ENCODE data around the gene CDH13. TPM values are rescaled to one million over a fixed set of nuclear protein-coding genes. Genes with fewer than 3 reads are reported as not detected.

Gene CDH13
- total RNA-seq, 2 donors from 2014 or later, result 2.4 to 6.3 TPM

DNA sequence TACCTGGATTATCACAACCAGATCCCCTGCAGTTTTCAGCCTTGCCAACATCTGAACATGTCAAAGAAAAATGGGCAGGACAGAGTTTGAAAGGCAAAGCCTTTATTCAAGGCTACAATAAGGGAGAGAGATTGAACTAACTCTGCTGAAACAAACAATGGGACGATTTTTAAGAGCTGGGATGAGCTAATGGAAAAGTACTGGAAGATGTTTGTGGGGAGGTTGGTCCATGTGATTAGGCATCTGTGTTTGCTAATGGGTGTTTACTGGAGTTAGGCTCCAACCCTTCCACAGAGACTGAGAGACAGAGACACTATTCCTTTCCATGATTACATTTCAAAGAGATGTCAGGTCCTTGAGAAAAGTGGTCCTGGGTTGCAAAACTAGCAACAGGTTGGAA, 1146.0 kb downstream of the CDH13 start:
- H3K27me3 ChIP-seq, result no peaks in the 10 kb centered on the region
- no peak for DNase-seq
- no peaks in the 10 kb centered on the region for H3K4me1 ChIP-seq
- H3K27ac ChIP-seq, result no peak overlapping the region
- no peak overlapping the region for H3K4me3 ChIP-seq
- H3K9me3 ChIP-seq, result no peaks in the 10 kb centered on the region
- TF ChIP-seq, protein P1, sequence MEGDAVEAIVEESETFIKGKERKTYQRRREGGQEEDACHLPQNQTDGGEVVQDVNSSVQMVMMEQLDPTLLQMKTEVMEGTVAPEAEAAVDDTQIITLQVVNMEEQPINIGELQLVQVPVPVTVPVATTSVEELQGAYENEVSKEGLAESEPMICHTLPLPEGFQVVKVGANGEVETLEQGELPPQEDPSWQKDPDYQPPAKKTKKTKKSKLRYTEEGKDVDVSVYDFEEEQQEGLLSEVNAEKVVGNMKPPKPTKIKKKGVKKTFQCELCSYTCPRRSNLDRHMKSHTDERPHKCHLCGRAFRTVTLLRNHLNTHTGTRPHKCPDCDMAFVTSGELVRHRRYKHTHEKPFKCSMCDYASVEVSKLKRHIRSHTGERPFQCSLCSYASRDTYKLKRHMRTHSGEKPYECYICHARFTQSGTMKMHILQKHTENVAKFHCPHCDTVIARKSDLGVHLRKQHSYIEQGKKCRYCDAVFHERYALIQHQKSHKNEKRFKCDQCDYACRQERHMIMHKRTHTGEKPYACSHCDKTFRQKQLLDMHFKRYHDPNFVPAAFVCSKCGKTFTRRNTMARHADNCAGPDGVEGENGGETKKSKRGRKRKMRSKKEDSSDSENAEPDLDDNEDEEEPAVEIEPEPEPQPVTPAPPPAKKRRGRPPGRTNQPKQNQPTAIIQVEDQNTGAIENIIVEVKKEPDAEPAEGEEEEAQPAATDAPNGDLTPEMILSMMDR (IDR thresholded peaks at IDR 0.05), result no peak
- no peak overlapping the region for H3K9ac ChIP-seq (ENCODE audit: low read depth in 2 of 2, low read length in 2 of 2)
- no peaks in the 10 kb centered on the region for H3K36me3 ChIP-seq
- intact Hi-C loops (cut with DNase I), result no loop called here

DNA sequence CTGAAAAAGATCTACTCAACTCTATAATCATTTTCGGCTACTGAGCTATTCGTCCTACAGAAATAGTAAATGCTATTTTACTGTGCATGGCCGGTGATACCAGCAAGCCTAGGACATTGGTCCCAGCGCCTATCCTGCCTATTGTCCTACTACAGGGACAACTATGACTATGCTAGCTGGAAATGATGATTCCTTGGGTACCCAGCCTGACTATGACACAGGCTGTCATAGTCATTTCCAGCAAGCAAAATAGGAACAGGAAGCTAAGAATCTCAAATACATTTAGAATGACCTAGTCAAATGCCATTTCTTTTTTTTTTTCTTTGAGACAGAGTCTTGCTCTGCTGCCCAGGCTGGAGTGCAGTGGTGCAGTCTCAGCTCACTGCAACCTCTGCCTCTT, 1147.3 kb downstream of the CDH13 start:
- Histone ChIP-seq H3K4me3 (no peak overlapping the region), H3K27me3 (no peaks in the 10 kb centered on the region), H3K9me3 (no peaks in the 10 kb centered on the region), H3K27ac (no peak overlapping the region), H3K36me3 (no peaks in the 10 kb centered on the region), H3K9ac (ENCODE audit: low read depth in 2 of 2, low read length in 2 of 2) (no peak overlapping the region), H3K4me1 (no peaks in the 10 kb centered on the region)
- intact Hi-C loops (cut with DNase I), result no loop called here
- TF ChIP-seq, protein P1 (IDR thresholded peaks at IDR 0.05), result no peak
- DNase-seq, result no peak

DNA sequence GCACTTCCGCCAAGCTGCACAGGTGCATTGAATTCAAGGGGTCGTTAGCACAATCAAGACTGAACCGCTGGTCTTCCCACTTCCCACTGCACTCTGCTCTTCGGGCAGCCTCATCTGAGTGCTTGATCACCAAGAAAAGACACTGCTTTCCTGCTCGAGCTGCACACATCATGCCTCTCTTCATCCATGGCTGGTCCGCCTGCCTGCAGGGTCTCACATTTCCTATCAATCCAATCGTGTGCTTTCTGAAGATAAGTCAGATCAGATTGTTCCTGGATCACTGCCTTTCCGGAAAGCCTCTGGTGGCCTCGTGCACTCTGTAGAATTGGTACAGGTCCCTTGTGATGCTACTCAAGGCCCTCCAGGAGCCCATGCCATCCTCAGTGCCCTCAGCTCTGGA, 1150.2 kb downstream of the CDH13 start:
- no peak overlapping the region for H3K9ac ChIP-seq (ENCODE audit: low read depth in 2 of 2, low read length in 2 of 2)
- H3K27me3 ChIP-seq, result no peaks in the 10 kb centered on the region
- intact Hi-C loops (cut with DNase I), result no loop called here
- no peak overlapping the region for H3K27ac ChIP-seq
- DNase-seq, result no peak
- no peak overlapping the region for H3K4me3 ChIP-seq
- TF ChIP-seq, protein P1 (IDR thresholded peaks at IDR 0.05), result no peak
- no peaks in the 10 kb centered on the region for H3K9me3 ChIP-seq
- no peaks in the 10 kb centered on the region for H3K36me3 ChIP-seq
- H3K4me1 ChIP-seq, result no peaks in the 10 kb centered on the region

DNA sequence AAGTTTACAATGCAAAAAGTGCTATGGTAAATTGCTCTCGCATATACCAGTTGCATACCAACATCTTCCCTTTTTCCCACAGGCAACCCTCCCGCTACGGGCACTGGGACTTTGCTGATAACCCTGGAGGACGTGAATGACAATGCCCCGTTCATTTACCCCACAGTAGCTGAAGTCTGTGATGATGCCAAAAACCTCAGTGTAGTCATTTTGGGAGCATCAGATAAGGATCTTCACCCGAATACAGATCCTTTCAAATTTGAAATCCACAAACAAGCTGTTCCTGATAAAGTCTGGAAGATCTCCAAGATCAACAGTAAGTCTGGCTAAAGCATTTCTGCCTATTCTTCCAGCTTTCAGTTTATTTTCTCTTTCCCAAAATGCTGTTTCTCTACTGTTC, 1153.1 kb downstream of the CDH13 start:
- Histone ChIP-seq H3K36me3 (no peaks in the 10 kb centered on the region), H3K4me3 (no peak overlapping the region)
- intact Hi-C loops (cut with DNase I), result no loop called here

DNA sequence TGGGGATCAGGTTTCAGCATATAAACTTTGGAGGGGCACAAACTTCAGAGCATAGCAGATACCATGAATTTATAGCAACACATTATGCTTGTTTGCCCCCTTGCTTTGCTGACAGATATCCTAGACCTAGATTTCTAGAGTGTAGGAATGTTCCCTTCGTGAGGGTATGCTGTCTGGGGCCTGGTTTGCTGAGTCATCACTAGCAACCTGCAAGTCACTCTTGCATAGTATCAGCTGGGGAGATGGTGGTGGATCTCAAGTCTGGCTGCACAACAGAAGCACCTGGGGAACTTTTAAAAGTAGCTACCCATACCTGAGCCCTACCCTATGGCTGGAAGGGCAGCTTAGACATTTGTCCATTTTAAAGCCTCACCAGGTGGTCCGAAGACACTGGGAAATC, 1158.7 kb downstream of the CDH13 start:
- Histone ChIP-seq H3K9me3 (no peaks in the 10 kb centered on the region), H3K36me3 (no peaks in the 10 kb centered on the region), H3K27me3 (no peaks in the 10 kb centered on the region), H3K9ac (ENCODE audit: low read depth in 2 of 2, low read length in 2 of 2) (no peak overlapping the region), H3K27ac (no peak overlapping the region), H3K4me3 (no peak overlapping the region), H3K4me1 (no peaks in the 10 kb centered on the region)
- intact Hi-C loops (cut with DNase I), result no loop called here
- DNase-seq, result no peak
- TF ChIP-seq, protein P1 (IDR thresholded peaks at IDR 0.05), result no peak

More for the DNA sequence above, 1153.1 kb downstream of the CDH13 start:
- no peak overlapping the region for H3K9ac ChIP-seq (ENCODE audit: low read depth in 2 of 2, low read length in 2 of 2)
- H3K4me1 ChIP-seq, result no peaks in the 10 kb centered on the region
- DNase-seq, result no peak
- H3K9me3 ChIP-seq, result no peaks in the 10 kb centered on the region
- TF ChIP-seq, protein P1 (IDR thresholded peaks at IDR 0.05), result no peak
- H3K27me3 ChIP-seq, result no peaks in the 10 kb centered on the region
- H3K27ac ChIP-seq, result no peak overlapping the region
